Sciatic nerve (tissue), 2 donors: ENCODE results near the gene ELMO1. TPM values are rescaled to one million over a fixed set of nuclear protein-coding genes. Genes with fewer than 3 reads are reported as not detected.
"Not testable (repeated sequence)": the region's sequence is repeated elsewhere in the genome, so short reads cannot be mapped to it uniquely, and the experiment has no call there.

ENCODE experiments used
- ATAC-seq: fragments of 200-7000 bp; cut with Tn5 transposase; one replicate; pipeline ENCODE4 v1.9.1; 2020; ENCODE audit warnings: mild to moderate bottlenecking, moderate library complexity
- DNase-seq: peaks from one replicate; pipeline ENCODE4 v3.0.0-alpha.2; 2020; ENCODE audit warnings: low spot score
- intact Hi-C: fragments of 100-400 bp; cut with DNase I; formaldehyde crosslinking; loops from one replicate; pipeline ENCODE4 v1.14.2; 2022
- total RNA-seq: library from RNA; stranded (reverse); fragmentation: NEBNext Ultra II Directional; extraction: Animal tissue kit (Norgen Biotek cat#: 25700); gene quantifications from one replicate; pipeline ENCODE4 v1.2.1, GENCODE V29; 2021
- donor health status: DM: no; HTN: no; CAD: no.
- donor health status: DM: no; HTN: no; CAD: no.

Gene ELMO1
- total RNA-seq, 1 donor from 2014 or later = 151 TPM

DNA sequence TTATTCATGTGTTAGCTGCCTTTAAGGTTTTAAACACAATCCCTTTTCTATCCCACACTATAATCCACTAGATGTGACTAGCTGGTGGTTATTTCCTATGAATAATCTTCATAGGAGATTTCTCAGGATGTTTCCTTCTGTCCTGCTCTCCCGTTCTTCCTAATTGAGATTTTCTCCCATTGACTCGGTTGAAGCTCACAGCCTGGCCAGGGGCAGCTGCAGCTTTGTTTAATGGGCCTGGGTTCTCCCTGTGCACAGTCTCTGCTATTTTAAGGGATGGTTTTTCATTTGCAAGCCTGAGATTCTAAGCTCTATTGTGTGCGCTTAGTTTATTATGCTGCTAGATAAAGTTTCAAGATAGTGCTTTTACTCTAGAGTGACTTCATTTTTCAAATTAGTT, 441.0 kb downstream of the ELMO1 start:
- intact Hi-C loops = no loop called here
- ATAC-seq = no peak
- no peak for DNase-seq

DNA sequence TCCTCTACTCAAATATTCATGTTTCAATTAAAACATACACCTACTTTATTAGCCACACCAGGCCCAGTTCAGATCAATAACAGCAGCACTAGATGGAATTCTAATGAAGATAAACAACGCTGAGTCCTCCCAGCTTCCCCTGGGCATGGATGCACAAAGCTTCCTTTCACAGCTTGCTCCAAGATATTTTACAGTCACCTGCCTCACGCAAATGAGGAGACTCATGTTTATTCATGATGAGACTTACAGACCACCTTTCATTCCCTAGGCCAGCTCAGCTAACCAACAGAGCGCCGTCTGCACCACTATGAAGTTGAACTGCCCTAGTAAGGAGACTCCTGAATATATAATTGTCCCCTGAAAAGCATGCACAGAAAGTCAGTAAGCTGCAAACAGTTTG, 441.4 kb downstream of the ELMO1 start:
- intact Hi-C loops = no loop called here
- ATAC-seq (no peak), DNase-seq (no peak)

DNA sequence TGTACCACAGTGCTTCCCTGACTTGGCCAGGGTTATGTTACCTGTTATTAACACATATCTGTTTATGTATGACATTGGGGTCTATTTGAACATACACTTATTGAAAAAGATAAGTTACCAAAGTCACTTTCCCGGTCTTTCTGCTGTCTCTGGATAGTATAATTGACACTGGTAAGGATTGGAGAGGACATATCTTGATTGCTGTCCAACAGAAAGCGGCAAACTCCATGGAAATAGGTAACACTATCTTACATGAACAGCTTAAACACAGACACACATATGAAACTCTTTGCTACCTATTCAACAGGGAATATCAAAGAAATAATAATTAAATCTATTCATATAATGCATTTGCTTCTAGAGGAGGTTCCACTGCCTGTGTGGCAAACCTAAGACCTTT, 441.9 kb downstream of the ELMO1 start:
- ATAC-seq = no peak
- intact Hi-C loops = no loop called here
- no peak for DNase-seq

DNA sequence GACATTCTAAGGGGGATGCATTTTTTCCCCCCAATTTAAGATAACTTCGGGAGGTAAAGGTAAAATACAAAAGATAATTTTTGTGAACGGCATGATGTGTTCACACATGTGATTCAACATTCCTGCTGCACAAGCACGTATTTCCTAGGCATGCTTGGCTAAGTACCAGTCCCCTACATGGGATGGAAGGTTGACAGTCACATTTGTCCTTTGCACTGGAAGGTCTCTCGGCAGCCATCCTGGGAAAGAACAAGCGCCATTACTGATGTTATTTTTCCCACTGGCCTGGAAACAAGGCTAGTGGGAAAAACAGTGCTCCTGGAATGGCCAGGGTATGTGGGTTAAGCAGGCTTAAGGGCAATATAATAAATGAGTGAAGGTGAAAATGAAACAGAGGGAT, 448.2 kb downstream of the ELMO1 start:
- ATAC-seq = no peak
- intact Hi-C loops = no loop called here
- no peak for DNase-seq

DNA sequence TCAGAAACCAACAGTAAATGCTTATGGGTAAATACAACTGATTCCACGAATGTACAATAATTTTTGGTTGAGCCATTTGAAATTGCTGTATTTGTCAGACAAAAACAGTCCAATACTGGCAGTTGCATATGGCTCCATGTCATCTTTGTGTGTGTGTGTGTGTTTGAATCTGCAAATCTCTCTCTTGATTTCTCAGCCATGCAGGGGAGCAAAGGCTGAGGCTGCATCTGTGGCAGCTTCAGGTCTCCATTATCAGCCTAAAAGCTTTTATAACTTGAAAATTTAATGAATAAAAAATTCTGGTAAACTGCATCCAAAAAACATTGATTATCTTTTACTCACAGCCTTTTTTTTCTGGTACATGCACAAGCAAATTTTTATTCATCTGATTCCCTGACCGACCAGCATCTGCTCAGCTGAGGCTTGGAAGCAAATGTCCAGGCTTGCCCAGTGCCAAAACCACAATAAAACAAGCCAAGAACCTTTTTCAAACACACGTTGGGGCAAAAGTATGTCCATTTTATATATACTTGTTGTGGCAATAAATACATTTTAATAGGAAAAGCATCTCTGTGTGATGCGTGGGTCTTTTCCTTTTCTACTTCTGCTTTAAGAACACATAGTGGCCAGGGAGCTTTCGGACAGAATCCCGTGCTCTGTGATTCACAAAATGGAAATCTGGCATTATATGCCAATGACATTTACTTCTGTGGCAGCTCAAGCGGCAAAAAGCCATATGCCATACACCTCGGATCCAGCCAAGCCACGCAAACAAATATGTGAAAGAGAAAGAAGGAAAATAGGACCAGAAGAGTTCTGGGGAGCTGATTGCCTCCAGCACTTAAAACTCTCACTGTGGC, 448.8 kb downstream of the ELMO1 start:
- intact Hi-C loops = loop anchor here (10.0 kb wide), 1 partner anchor 1455 kb away; no protein-coding TSS in a partner anchor
- ATAC-seq (no peak), DNase-seq (no peak)

DNA sequence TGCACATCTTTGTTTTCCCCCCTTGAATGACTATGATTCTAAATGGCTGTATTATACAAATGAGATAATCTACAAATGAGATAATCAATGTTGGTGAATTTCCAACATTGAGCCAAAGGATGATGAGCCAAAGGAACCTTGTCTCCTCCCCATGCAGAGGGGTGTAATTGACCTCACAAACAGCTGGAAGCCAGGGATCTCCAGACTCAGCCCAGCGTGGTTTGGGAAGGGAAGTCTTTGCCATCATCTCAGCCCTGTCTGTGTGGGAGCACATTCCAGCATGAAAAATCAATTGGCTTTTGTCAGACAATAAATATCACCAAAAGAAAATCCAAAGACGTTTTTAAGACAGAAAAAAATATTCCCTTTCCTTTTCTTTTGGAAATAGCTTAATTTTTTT, 452.9 kb downstream of the ELMO1 start:
- no peak for ATAC-seq
- intact Hi-C loops = loop anchor here (10.0 kb wide), 1 partner anchor 1451 kb away; no protein-coding TSS in a partner anchor
- no peak for DNase-seq

DNA sequence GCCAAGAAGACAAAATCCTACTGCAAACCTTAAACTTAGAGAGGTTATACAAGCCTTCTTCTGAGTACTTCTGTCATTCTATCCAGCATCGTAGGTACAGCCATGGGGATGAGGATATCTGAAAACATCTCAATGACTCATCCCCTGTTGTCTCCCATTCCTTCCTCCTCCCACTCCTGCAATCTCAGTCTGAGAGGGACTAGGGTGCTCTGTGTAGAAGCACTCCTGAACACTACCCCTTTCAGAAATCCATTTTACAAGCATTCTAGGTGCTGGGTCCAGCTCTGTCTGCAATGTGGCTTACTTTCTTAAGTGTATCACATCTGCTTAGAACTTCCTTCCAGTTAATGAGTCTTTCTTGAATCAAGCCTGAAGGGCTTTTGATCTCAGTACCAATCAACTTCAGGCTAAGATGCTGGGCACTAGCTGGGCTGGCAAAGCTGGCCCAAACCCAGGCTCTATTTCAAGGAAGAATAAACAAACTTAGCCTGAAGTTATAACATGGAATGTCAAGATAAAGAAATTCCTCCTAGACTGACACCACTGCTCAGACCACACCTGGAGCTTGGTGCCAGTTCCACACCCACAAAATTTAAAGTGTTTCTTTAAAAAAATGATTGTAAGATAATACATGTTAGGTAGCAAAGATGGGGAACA, 454.1 kb downstream of the ELMO1 start:
- intact Hi-C loops = loop anchor here (10.0 kb wide), 1 partner anchor 1450 kb away; no protein-coding TSS in a partner anchor
- DNase-seq = no peak
- no peak for ATAC-seq

DNA sequence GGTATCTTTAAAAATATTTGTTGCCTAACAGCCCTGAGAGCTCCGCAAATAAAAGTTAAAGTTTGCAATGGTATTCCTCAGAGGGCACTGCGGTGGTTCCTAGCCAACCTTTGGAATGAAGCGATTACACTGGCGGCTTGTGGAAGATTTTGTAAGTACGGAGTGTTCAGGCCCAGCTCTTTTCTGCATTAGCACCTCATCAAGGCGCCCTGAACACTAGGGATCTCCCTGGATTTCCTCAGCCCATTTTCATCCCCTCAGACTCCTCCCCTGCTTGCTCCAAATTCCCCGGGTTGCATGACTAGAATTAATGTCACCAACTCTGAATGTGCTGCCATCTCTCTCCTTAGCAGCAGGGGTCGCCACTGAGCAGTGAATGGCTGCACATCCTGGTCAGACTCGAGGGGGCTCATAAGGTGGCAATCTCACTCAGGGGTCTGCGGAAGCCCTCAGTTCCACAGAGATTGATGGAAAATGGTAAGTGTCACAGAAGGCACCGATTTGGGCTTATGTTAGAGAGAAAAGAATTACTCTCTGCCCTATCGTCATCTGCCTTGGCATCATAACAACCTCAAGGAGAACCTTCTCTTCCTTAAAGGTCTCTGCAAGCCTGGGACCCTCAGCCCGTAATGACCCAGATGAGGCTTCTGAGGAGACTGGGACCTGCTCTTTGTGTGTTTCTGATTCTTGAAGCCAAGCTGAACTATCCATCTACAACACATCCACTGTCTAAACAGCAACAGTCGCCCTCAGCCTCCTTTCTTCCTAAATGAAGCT, 461.5 kb downstream of the ELMO1 start:
- intact Hi-C loops = no loop called here
- DNase-seq (peak; percentile 69), ATAC-seq (peak; percentile 77)

DNA sequence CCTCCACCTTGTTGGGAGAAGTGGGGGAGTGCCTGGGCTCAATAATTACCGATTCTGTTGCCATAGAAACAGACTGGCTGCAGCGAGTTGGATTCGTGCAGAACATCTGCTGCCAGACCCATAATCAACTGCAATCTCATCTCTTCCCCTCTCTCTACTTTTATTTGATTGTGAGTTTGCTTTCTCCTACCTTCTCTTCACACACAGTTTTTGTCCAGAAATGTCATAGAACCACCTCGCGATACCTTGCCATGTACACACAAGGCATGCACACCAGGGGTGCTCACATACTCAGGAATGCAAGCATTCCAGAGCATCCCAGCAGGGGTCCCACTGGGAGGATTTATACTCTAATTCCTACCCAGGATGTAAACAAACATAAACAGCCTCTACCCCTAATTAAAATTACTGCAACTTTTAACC, 462.1 kb downstream of the ELMO1 start:
- ATAC-seq (peak; percentile 60), DNase-seq (no peak)
- intact Hi-C loops = no loop called here

DNA sequence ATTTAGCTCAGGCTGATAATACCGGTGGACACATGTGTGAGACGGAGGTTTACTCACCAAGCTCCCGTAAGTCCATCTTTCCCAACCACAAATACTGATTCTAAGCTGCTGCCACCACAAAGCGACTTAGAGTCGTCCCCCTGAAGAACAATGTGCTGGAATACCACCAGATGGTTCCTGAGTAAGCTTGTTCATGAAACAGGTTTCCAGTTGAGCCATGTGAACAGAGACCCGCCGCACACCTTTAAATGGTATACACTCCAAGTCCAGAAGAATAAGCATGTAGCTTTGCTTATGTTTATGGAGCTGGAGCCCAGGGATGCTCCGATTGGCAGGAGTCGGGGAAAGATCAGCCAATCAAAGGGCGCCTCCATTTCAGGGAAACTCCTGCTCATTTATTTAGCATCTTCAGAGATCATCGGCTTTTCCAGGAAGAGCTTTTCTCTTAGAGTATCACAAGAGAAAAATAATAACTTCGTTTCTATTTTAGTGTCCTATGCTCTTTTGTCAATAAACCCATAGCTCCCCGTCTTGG, 462.7 kb downstream of the ELMO1 start:
- ATAC-seq (no peak), DNase-seq (no peak)
- intact Hi-C loops = no loop called here

DNA sequence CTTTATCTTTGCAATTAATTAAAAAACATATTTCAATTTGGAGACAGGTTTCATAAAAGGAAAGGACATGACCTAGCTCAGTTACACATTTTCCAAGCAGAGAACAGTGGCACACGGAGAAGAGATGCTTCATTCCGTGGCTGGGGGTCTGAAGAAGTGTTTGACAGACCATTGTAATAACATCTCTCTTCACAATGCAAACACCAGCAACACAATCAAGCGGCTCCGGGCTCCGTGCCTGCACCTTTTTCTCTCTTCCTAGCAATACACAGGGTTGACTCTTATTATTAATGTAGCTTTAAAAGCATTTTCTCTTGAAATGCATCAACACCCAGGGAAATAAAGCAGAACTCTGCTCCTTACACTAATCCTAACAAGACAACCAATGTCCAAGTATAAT, 463.3 kb downstream of the ELMO1 start:
- DNase-seq (no peak), ATAC-seq (no peak)
- intact Hi-C loops = no loop called here

DNA sequence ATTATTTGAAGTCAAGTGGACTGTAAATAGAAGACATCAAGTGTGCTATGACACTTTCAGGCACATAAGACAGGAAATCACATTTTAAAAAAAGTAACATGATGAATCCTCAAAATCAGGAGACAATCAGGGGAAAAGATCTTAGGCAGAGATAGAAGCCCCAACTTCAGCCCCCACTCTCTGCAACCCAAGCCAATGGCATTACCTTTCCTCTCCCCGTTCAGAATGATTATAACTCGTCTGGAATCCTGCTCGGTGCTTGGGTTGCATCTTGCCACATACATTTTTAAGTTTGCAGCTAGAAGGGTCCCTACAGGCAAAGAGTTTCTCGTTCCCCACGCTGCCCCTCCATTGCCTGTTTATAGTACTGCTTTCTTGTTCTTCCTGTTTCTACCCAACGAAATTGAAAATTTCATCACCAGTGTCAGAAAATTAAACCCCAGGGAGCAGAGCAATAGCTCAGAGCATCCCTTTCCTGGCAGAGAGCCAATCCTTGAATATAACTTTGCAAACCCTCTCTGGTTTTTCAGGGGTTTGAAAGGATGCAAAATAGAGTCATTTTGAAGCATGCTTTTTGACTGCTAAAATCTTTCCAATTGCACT, 463.9 kb downstream of the ELMO1 start:
- intact Hi-C loops = no loop called here
- peak; percentile 44 for ATAC-seq
- no peak for DNase-seq

DNA sequence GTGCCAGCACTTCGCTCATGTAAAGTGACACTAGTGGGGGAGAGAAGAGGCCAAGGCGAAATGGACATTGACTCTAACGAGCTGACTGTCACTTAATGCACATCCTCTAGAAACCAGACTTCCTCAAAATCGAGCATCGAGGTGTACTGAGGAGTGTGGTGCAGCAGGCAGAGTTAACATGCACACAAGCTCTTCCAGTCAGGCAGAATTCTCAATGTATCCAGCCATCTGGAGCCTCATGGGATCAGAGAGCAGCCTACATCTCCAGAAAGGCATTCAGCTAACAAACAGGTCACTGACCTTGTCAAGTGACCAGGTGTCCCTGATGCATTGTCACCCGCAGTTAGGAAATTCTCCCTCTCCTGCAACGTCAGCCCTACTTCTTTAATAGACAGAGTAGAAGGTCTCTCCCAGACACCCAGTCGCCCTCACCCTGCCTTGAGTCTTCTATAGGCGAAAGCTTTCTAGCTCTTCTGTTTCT, 464.6 kb downstream of the ELMO1 start:
- DNase-seq (no peak), ATAC-seq (no peak)
- intact Hi-C loops = no loop called here

DNA sequence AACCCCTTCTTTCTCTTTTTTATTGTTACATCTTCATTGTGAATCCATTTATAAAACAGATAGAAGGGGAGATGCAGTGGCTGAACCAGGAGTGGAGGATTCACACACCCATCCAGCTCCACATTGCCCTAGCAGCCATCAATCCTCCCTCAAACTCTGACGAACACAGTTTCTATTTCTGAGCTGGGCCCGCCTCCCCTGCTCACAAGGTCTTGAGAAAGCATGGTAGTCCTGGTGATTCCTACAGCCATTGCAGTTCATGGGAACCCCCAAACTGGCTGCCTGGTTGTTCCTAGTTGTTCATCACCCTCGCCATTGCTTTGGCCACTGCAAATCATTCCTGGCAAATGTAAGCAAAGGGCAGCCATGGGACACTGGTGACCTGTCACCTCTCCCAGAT, 465.9 kb downstream of the ELMO1 start:
- intact Hi-C loops = no loop called here
- DNase-seq (no peak), ATAC-seq (no peak)

DNA sequence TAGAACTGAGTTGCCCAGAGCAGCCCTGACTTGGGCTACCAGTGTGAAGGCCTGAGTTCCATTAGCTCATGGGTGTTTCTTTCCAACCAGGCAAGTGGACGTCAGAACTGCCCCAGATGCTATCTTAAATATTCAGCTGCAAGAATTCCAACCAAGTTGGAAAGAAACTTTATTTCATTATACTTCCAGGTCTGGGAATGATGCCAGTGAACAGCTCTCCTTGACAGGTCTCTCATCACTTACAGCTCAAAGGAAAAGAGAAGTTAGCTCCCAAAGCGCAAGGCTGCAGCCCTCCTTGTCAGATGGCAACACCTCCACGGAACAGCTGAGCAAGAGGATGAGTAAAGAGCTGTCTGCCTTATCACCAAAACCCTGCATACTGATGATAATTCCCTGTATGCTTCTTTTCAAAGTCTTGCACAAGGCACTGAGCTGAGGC, 468.8 kb downstream of the ELMO1 start:
- DNase-seq (no peak), ATAC-seq (no peak)
- intact Hi-C loops = no loop called here

DNA sequence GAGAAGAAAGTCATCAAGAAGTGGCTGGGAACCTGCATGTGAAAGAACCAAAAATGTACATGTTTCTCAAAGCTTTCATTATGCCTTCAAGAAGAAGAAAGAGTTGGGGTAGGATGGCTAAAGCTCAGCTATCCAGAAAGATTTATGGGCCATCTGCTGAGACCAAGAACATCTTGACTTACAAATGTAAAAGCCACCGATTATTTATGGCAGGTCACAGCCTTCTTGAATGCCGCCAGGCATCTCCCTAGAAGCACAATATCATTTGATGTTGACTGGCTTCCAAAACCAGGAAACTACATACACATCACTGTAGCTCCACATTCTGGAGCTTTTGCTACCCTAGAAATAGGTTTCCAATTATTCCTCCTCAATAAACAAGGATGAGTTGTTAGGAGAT, 470.2 kb downstream of the ELMO1 start:
- intact Hi-C loops = no loop called here
- DNase-seq = no peak
- ATAC-seq = no peak

DNA sequence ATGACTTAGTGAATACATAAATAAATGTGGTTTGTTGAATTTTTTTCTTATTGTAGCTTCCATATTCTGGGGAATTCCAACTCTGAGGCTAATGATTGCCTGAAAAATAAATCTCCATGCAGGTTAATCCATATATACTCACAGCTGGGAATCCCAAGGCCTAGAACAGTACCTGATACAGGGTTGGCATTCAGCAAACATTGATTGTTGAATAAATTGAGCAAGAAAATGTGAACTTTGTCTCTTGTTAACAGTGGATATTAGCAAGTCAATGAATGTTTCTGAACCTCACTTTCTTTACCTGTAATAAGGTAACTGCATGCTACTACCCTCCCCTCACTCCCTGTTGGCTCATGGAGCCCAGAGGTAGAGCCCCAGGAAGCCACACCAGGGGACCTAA, 470.8 kb downstream of the ELMO1 start:
- ATAC-seq = no peak
- intact Hi-C loops = no loop called here

DNA sequence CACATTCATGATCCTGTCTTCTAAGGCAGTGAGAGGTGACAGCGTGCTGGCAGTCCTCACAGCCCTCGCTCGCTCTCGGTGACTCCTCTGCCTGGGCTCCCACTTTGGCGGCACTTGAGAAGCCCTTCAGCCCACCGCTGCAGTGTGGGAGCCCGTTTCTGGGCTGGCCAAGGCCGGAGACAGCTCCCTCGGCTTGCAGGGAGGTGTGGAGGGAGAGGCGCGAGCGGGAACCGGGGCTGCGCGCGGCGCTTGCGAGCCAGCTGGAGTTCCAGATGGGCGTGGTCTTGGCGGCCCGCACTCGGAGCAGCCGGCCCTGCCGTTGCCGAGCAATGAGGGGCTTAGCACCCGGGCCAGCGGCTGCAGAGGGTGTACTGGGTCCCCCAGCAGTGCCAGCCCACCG, 475.1 kb downstream of the ELMO1 start:
- intact Hi-C loops, ATAC-seq, DNase-seq: not testable (repeated sequence)

More for the DNA sequence above, 470.8 kb downstream of the ELMO1 start:
- DNase-seq = no peak

DNA sequence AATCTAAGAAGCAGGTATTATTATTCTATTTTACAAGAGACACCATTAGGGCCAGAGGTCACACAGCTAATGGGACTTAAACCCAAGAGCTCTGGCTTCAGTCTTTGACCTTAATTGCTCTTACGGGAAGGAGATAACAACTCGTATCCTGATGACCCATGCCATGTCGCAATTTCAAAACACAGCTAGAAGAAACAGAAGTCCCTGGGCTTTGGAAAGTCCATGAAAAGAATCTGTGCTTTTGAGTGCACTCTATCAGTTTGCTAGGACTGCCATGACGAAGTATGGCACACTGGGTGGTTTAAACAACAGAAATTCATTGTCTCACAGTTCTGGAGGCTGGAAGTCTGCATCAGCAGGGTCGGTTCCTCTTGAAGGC, 476.5 kb downstream of the ELMO1 start:
- no peak for DNase-seq
- ATAC-seq = peak; percentile 80
- intact Hi-C loops = no loop called here
